GM15510 (cell line): ENCODE results near the gene GEMIN4.

ENCODE experiments used
- POLR2A ChIP-seq: IDR thresholded peaks from 3 replicates; pipeline ENCODE4 v1.6.1; 2011; ENCODE audit warnings: borderline replicate concordance; ENCODE audit not compliant: insufficient read length; ENCODE audit errors: extremely low read depth

Gene GEMIN4

DNA sequence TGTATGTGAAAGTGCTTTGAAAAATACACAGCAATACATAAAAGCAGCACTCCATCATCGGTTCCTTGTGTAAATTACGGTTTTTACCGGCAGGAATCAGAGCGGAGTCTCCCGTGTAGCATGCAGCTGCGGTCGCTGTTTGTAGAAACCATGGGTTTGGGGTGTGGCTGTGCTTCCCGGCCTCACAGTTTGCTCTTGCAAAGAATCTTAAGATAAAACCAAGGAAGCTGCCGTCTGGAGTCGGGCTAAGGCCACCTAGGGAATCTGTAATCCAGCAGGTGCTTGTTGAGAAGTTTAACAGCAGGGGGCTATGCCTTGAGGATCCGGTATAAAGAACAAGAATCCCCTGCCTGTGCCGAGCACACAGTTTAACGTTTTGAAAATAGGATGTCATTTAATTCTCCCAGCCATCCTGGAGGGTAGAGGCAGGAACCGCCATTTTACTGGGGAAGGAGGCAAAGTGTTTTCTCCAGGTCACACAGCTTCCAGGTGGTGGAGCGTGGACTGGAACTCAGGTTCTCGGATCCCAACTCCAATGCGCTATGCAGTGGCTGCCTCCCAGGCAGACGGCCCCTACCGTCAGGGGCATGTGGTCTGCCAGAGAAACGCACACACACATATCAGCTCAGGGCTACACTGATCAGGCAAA is 25.7 kb downstream of the GEMIN4 start:
- TF ChIP-seq POLR2A: no peak

DNA sequence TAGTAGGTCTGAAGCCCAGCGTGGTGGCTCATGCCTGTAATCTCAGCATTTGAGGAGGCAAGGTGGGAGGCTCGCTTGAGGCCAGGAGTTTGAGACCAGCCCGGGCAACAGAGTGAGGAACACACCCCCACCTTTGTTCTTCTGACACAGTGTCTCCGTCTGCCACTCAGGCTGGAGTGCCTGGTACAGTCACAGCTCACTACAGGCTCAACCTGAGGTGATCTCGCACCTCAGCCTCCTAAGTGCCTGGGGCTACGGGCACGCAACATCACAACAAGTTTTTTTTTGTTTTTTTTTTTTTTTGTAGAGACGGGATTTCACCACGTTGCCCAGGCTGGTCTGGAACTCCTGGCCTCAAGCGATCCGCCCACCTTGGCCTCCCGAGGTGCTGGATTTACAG is 26.3 kb downstream of the GEMIN4 start:
- no peak for TF ChIP-seq POLR2A

- TF ChIP-seq POLR2A: no peak
Observed at GRCh38 chr17:725084-725483, 27.0 kb downstream of the GEMIN4 start.

GRCh38 chr17:721540-721937 is 30.5 kb downstream of the GEMIN4 start:
- TF ChIP-seq POLR2A: no peak

DNA sequence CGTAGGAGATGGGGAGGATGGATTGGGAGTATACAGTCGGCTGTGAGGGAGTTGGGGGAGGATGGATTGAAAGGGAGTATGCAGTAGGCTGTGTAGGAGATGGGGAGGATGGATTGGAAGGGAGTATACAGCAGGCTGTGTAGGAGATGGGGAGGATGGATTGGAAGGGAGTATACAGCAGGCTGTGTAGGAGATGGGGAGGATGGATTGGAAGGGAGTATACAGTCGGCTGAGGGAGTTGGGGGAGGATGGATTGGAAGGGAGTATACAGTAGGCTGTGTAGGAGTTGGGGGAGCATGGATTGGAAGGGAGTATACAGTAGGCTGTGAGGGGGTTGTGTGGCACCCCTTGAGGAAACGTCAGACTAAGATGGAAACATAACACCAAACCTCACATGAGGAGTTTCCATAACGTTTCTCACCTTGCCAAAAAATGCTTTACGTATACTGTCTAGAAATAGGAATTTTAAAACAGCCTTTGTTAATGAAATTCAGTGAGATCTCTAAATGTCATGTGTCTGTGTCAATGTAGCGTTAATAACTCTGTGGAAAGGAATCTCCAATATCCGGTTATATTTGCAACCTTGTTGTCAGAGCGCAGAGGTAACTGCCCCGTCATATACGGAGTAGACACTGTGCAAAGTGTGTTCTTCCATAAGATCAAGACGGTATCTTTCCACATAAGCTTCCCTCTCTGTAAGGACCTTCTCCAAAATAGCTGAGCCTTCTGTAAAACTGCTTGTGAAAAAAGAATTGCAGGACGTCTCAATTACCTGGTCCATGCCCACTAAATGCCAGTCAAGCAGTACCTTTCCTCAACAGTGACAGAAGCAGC is 31.1 kb downstream of the GEMIN4 start:
- no peak for TF ChIP-seq POLR2A

DNA sequence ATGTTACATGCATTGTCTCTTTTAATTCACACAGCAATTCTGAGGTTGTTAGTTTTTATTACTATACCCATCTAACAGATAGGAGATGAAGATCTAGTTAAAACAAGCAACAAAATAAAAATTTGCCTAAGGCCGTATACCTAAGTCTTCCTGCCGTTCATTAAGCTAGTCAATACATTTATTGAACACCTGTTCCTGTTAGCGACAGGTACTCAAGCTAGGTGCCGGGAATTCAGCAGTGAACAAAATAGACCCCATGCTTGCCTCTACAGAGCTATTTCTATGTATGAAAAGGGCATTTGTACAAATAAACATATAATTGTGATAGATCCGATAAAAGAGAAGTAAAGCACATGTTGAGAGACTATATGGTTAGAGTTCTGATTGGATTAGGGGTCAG is 34.0 kb downstream of the GEMIN4 start:
- TF ChIP-seq POLR2A: no peak

DNA sequence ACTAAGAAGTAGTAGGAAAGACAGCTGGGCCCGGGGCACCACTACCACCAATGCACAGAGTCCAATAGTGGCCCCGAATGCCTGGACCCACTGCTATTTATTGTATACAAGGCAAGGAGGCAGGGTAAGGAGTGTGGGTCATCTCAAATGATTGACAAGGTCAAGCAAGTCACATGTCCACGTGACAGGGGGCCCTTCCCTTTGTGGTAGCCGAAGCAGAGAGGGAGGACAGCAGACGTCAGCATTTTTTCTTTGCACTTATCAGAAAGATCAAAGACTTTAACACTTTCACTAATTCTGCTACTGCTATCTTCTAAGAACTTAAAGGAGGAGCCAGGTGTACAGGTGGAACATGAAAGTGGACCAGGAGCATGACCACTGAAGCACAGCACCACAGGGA is 43.9 kb downstream of the GEMIN4 start:
- TF ChIP-seq POLR2A: no peak

DNA sequence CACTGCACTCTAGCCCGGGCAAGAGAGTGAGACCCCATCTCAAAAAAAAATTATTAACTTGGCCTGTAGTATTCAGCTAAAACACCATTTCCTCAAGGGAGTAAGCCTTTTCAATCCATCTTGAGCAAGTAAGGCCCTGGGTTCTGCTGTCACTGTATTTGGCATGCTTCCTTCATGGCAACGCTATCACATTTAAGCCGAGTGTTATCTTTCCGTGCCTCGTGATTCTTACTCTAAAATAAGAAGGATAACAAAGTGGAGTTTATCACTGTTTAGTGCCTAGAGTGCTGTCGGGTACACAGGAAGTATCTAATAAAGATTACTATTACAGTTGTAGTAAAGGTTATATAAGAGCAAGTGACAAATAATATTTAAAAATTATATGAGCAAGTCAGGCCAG is 46.2 kb downstream of the GEMIN4 start:
- no peak for TF ChIP-seq POLR2A

DNA sequence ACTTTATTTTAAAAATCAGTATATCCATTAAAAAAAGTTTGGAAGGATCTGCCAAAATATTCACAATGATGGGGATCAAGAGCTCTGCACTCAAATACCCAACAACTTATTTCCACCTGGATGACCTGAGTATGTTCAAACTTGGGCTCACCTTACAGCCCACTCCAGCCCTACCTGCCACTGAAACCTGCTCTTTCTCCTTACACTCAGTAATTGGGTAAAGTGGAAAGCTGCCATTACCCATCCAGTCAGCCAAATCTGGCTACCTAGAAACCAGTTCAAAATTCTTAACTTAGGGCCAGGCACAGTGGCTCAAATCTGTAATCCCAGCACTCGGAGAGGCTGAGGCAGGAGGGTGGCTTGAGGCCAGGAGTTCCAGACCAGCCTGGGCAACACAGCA is 47.1 kb downstream of the GEMIN4 start:
- no peak for TF ChIP-seq POLR2A

GRCh38 chr17:704111-704864 is 47.8 kb downstream of the GEMIN4 start:
- TF ChIP-seq POLR2A: no peak

GRCh38 chr17:703081-703875 is 48.8 kb downstream of the GEMIN4 start:
- no peak for TF ChIP-seq POLR2A

- no peak for TF ChIP-seq POLR2A
Observed at GRCh38 chr17:700504-701094, 51.5 kb downstream of the GEMIN4 start.

GRCh38 chr17:699345-699744 is 52.7 kb downstream of the GEMIN4 start:
- TF ChIP-seq POLR2A: no peak

- TF ChIP-seq POLR2A: no peak
Observed at GRCh38 chr17:697682-698081, 54.4 kb downstream of the GEMIN4 start.

DNA sequence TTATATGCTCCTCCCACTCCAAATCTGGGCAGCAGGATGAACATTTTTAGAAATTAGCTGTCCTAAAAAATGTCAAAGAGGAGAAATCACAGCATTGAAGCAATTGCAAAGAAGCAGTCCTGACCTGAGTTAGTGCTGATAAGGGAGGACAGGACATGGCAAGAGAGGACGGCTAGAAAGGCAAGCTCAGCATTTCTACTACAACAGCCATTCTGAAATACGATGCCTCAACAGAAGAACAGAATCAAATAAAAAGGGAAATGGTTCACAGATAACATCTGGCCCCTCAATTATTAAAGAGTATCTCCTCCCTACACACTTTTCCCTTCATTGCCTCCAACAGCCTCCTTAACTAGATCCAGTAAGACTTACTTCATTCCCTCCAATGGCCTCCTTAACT is 55.7 kb downstream of the GEMIN4 start:
- no peak for TF ChIP-seq POLR2A
